ENCODE data around the gene CLCNKA.
"Not testable (repeated sequence)": the region's sequence is repeated elsewhere in the genome, so short reads cannot be mapped to it uniquely, and the experiment has no call there.

Gene CLCNKA

DNA sequence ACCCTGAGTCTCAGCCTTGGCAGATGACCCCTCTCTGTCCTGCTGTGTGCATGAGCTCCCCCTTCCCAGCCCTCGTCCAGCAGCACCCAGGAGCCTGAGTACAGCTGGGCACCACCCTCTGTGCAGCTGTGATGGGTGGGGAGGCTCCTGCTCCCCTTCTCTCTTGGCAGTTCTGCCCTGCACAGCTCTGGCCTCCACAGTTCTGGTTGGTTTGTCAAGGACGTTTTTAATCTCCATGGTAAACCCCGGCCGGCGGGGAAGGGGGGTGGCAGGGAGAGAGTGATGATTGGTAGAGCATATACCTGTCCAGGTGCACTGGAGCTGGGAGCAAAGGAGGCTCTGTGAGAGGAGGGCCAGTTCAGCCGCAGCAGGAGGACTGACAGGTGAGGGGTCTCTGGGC lies at the start of gene CLCNKA:
TSS of gene CLCNKA (plus strand) at position 356 of the 400 bp plus-strand sequence. CDS start 584 bp downstream, outside the sequence.
- DNase-seq = no peak

DNA sequence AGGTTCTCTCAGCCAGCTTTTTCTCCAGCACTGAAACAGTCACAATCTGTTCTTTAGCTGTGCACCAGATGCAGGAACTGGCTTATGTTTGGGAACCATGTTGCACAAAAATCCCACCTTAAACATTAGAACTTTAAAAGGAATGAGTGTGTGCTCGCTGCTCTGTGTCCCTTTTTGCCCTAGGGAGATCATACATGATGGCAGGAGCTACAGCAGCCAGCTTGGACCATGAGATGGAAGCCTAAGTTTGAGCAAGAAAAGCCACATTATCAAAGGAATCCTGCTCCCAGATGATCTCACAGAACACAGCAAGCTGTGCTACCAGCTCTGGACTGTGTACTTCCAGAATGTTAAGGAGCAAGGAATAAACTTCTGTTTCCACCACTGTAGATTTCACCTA lies 49.4 kb upstream of the CLCNKA start:
- no peak for DNase-seq

DNA sequence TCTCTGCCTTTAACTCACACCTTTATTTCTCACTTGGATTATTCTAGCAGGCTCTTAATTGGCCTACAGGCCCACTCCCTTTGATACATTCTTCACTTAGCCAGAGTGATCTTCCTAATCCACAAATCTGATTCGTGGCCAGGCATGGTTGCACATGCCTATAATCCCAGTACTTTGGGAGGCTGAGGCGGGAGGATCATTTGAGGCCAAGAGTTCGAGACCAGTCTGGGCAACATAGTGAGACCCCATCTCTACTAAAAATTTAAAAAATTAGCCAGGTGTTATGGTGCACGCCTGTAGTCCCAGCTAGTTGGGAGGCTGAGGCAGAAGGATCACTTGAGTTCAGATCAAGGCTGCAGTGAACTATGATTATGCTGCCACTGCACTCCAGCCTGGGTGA lies 48.1 kb upstream of the CLCNKA start:
- no peak for DNase-seq

DNA sequence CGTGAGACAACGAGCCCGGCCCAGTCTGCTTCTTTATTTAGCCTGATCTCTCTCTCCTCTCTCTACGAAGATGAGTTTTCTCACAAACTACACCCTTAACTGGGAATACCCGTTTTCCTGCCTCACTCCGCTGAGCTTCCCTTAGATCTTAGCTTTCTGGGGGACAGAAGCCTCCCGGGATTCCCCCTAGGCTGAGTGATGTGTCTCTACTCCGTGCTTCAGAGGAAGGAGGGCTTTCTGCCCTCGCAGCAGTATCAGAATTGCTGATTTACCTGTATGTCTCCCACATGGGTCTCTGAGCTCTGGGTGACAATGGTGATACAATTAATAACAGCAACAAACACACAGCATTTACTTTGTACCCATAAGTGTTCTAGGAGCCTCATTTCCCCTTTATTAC lies 47.0 kb upstream of the CLCNKA start:
- DNase-seq = no peak

DNA sequence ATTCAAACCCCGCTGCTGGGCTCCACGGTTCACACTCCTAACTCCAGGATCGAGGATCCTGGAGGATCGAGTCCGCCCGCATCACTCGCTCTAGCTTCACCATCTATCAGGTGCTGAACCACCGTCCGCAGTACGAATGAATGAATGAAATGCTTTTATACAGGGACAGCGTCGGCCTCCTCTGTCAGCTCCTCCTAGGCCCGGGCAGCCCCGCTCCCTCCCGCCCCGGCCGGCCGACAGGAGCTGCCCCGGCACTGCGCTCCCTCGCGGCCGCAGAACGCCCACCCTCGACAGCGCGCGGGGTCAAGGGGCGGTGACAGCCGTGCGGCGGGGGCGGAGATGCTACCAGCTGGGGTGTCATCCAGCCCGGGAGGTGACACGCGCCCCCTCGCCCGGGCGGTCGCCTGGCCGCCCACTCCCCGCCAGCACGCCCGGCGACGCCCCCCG lies 46.5 kb upstream of the CLCNKA start:
- peak; percentile 45 for DNase-seq

DNA sequence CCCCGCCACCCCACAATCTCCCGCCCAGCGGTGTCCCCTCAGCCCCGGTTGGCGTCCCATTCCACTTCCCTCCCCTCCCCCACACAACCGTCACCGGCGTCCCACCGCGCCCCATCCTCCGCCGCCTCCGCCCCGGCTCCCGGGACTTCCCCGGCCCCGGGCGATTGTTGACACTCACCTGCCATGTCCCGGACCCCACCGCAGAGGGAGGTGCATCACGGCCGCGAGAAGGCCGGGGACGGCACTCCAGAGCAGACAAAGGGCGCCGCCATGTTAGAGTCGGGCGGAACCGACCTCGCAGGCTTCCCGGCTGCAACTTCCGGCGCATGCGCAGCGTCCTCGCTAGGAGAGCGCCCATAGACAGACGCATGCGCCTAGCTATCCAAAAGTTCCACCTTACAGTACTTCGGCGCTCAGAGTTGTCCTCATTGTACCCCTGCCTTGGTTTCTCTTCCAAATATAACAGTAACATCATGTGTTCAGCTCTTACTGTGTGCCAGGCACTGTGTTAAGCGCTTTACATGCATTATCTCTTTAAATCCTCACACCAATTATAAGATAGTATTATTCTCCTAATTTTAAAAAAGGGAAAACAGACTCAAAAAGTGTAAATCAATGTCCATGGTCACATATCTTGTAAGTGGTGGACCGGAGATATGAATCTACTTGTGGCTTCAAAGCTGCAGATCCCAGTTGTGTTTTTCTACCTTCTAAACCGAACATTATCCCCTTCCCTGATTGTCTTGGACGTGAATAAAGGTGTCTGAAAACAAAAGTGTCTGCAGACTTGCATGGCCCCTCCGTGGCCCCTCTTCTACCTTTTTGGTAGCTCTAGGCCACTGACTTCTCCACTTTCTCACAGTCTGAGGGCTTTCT lies 45.8 kb upstream of the CLCNKA start, which contains the start of gene ZBTB17:
TSS of gene ZBTB17 (minus strand) at position 297 of the 876 bp plus-strand sequence. CDS start 27,606 bp downstream, outside the sequence.
- DNase-seq = peak; percentile 89

DNA sequence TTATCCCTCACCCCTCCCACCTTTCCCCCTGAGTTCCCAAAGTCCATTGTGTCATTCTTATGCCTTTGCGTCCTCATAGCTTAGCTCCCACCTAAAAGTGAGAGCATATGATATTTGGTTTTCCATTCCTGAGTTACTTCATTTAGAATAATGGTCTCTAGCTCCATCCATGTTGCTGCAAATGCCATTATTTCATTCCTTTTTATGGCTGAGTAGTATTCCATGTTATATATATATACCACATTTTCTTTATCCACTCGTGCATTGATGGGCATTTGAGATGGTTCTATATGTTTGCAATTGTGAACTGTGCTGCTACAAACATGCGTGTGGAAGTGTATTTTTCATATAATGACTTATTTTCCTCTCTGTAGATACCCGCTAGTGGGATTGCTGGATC lies 43.9 kb upstream of the CLCNKA start:
- not testable (repeated sequence) for DNase-seq

DNA sequence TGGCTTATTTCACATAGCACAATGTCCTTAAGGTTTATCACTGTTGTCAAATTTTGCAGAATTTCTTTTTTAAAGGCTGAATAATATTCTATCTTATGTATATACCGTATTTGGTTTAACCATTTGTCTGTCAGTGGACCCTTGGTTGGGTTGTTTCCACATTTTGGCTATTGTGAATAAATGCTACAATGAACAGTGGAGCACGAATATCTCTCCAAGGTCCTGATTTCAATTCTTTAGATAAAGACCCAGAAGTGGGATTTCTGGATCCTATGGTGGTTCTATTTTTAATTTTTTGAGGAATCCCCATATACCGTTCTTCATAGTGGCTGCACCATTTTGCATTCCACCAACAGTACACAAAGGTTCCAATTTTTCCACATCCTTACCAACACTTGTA lies 40.2 kb upstream of the CLCNKA start:
- DNase-seq = no peak

DNA sequence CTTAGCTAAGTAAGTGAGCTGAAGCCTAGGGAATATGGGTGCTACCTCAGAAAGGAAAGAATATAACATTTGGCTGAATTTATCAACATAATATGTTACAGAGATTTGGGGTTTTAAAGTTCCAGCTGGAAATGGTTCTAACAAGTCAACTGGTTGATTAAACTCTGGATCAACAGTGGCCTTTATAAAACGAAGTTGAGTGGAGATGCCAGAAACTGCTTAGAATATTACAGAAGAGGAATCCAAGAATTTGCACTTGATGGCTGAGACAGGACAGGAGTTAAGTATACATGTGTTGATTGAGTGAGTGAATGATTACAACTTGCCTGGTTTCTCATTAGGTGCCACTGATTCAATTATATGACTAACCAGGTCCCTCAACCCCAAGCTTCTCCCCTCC lies 38.6 kb upstream of the CLCNKA start:
- DNase-seq = no peak

DNA sequence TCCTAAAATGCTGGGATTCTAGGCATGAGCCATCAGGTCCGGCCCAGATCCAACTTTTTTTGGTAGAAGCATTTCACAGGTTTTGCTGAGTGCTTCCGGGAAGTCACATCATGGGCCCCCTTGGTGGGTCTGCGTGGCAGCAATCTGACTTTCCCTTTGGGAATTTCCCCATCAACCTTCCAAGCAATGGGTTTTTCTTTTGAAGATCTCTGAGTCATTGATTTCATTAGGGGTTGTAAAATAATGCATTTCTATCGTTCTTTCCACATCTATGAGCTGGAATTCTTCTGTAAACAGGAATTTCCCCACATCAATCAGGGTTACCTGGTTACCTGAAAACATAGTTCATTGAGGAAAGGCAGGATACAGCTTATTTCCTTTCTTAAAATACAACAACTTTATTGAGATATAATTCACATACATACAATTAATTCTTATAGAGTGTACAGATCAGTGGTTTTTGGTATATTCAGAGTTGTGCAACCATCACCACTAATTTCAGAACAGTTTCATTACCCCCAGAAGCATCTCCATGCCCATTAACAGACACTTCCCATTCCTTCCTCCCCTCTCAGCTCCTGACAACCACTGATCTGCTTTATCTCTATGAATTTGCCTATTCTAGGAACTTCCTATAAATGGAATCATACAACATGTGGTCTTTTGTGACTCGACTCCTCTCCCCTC lies 36.1 kb upstream of the CLCNKA start:
- DNase-seq = peak; percentile 28

DNA sequence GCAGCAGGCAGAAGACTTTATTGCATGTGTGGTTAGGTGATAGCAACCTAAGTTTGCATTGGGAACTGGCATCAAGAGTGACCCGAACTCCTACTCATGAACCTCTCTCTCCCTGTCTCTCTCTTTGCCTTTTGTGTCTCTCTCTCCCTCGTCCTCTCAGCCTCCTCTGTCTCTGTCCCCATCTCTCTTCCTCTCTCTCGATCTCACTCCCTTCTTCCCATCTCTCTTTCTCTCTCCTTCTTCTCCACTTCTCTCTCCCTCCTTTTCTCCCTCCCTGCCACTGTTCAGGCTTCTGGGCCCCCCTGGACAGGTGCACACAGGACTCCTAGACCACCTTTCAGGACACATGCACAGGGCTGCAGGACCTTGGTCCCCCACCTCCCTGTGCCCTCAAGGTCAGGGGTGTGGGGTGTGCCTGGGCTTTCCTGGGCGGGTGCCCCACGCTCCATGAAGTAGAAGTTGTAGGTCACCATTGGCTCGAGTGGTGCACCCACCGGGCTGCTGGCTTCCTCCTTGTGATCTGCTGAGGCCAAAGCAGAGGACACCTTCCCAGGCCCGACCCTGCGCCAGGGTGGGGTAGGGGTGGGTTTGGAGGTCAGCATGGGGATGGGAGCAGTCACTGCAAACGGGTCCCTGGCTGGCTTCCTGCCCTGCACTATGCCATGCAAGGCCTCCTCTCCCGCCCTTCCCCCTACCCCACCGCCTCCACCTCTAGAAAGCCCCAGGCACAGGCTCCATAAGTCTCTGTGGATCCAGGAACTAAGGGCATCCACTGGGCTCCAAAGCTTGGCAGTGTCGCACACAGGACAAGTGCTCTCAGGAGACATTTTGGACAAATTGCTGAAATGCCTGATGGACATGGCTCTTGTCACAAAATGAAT lies 32.7 kb upstream of the CLCNKA start:
- no peak for DNase-seq

DNA sequence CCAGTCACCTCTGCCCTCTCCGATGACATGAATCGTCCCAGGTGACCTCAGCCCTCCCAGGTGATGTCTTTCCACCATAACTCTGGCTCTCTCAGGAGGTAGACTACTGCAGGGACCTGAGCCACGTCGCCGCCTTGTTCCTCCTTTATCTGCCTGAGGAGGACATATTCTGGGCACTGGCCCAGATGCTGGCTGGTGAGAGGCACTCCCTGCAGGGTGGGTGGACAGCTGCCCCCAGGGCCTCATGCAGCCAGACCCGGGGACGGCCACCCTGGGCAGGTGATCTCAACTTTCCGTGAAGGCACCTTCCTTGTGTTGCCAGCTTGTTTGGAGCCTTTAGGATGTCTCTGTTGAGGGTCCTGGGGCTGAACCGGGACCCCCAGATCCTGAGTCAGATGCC lies 32.1 kb upstream of the CLCNKA start:
- no peak for DNase-seq

DNA sequence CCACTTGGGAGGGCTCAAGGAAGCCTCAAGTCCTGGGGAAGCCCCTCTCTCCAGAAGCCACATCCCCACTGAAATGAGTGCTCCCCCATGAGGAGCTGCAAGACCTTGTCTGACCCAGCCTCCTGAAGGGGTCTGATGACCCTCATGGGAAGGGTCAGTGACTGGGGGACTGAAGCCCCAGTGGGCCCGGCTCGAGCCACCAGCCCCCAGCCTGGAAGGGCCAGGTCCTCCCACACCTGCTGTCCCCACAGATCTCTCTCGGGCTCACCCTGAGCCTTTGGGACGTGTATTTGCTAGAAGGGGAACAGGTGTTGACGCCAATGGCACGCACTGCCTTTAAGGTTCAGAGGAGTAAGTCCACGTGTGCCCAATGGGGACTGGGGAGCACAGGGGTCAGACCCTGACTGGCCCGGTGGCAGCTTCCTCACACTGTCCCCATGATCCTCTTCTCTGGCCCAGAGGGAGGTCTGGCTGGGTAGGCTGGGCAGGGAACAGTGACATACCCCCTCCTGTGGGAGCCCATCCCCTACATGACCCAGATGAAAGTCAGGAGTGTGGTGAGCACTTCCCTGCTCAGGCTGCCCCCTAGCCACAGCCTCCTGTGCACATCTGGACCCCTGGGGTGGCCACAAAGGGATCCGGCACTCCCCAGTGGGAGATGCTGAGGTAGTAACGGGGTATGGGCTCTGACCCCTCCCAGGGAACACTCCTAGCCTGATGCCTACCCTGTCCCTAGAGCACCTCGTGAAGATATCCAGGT lies 30.2 kb upstream of the CLCNKA start:
- DNase-seq = no peak

DNA sequence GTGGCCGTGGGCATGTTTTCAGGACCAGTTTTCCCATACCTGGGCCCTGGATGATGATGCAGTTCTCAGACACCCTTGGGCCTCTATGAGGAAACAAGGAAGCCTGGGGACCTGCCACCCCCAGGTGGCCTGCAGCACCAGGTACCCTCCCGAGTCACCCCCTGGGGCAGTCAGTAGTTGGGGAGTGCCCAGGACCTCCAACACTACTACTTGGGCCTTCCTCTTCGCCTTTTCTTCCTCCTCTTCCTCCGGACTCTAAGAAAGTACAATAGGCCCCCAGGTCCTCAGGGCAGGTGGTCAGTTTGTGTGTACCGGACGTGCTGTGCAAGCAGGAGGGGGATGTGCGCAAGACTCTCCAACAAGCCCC lies 29.7 kb upstream of the CLCNKA start:
- DNase-seq = no peak

DNA sequence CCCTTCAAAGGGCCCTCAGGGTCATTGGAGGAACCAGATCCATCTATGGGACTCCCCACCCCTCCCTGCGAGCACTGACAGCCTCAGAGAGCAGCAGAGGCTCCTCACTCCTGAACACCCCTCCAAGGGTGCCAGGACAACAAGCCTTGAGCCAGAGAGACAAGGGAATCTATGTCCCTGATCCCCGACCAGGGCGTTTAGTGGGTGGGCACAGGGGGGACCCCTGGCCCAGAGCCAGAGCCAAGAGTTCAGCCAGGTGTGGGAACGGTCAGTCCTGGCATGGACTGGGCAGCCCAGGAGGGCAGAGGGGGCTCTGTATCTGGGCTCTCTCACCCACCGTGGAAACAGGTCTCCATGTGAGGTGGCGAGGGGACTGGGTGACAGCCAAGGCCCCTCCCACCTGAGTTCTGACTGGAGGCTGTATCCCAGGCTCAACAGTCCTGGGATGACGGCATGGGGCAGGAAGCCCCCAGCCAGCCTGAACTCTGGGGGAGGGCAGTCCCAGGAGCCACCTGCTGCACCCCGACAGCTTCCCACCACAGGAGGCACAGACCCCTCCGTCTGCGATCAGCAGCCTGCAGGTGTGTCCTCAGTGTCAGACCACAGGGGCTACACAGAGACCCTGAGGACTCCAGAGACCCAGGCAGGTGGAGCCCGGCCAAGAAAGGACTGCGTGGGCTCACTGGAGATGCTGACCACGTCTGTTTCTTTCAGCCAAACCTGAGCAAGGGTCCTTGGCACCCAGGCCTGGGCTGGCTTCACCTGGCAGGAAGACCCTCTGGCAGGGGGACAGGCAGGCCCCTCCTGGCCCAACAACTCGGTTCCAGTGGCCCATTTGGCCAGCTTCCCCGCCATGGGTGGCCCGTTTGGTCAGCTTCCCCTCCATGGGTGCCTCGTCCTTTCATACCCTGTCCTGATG lies 29.0 kb upstream of the CLCNKA start:
- no peak for DNase-seq

DNA sequence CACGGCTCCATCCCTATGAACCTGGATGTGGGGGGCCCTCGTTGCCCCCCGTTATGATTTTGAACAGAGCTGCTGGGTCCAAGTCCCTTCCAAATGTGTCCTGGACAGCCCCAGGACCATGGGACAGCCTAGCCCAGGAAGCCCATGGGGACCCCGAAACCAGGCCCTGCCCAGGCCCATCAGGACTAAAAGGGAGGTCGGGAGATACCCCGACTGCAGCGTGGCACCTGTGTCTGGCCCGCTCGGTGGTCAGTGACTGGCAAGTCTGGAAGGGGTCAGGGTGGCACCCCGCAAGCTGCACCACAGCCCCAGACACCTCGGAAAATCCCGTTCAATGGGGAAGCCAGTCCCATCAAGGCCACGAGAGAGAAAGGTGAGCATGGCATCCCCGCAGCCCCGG lies 28.2 kb upstream of the CLCNKA start:
- DNase-seq = no peak

DNA sequence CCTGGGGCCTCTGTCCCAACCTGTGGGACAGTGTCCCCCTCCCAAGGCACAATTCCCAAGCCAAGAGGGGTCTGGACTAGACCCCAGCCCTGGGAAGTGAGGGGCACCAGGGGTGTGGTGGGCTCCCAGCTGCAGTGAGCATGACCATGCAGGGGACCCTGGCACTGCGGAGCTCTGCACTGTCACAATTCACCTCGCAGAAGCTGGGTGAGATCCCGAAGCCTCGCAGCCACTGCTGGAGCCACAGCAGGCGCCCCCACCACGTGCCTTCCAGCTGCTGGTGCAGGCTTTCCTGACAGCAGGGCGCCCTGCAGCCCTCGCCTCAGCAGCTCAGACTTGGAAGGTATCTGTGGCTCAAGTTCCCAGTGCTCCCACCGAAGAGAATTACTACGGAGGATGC lies 27.8 kb upstream of the CLCNKA start:
- no peak for DNase-seq

DNA sequence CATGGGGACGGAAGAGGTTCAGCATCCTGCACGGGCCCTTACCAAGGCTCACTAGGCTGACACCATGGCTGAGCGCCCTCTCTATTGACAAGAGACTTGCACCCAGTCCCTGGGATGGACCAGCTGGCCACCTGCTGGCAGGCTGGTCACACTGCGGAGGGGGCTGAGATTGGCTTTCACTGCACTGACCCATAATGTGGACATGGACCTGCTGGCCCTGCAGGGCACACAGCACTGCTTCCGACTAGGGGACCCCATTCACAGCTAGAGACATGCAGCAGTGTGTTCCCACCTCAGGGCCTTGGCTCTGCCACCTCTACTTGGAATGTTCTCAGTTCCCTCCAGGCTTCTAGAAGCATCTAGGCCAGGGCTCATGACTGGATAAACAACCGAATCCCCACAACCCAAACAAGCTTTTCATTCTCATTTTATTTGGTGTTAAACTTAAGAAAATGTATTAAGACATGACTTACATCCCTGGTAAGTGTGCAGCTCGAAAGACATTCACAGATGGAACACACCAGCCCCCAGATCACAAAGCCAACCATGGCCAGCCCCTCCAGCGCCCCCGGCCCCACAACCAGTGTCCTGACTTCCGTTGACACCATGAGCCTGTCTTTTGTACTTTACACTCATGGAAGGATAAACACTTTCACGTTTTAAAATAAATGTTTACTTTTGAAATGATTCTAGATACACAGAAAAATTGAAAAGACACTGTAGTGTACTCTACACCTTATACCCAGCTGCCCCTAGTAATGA lies 27.1 kb upstream of the CLCNKA start:
- DNase-seq = peak; percentile 45

DNA sequence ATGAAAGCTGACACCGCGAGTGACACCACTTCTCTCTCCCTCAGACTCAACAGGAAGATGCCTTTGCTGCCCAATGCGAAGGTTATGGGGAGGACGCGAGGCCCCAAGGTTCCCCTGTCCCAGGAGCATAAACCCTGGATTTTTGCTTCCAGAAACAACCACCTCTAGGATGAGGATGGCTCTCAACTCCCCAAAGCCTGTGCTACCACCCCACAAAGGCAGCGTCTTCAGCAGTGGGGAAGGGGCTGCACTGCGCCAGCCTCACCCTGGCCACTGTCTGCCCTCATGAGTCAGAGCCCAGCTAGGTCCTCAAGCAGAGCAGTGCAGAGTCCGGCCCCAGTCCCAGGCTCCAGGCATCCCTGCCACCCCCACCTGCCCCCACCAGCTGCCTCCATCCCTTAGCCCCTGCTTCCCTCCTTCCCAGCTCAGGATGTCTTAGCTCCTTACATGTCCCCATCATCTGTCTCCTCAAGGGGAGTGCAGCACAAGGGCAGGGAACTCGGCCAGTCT lies 24.7 kb upstream of the CLCNKA start:
- no peak for DNase-seq

DNA sequence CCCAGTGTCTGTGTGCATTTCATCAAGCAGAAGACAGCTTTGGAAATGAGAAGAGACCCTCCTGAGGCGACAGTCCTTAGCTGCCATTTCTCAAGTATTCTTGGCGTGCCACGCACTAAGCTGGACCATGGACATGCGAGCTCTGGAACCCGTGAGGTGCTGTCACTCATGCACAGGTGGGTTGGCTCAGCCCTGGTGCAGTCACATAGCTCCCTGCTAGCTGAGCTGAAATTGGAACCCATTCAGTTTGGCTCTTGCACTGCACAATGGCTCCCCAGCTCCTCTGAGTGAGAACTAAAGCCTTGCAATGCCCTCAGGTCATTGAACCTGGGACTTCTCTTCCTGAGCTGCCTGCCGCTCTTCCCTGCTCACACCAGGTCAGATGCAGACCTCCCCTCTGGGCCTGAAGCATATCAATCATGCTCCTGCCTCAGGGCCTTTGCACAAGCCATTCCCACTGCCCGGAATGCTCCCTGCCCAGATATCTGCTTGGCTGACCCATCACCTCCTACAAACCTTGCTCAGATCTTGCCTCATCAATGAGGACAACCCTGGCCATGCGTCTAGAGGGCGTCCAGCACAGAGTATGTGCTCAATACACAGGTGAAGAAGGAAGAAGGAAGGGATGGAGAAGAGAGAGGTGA lies 24.1 kb upstream of the CLCNKA start:
- DNase-seq = no peak

All from fibroblast of skin of right quadriceps (primary cell).